PFSK-1 (cell line): ENCODE results near the gene HOXC11.

Experiments
- FOXP2 ChIP-seq: optimal IDR thresholded peaks from 2 replicates; pipeline ENCODE3; 2011; ENCODE audit warnings: borderline replicate concordance, control low read depth, inconsistent platforms; ENCODE audit not compliant: insufficient read depth; ENCODE audit errors: extremely low read length, extremely low read depth
- POLR2AphosphoS5 ChIP-seq: IDR thresholded peaks from 2 replicates; pipeline ENCODE4 v1.6.1; 2012; ENCODE audit warnings: low read depth, mild to moderate bottlenecking, control low read depth, low read length, moderate library complexity
- REST ChIP-seq, 2 experiments: IDR thresholded peaks; 2 replicates each; pipeline versions ENCODE4 v1.6.1 to v1.8.0; 2011 to 2012; ENCODE audit warnings: low read depth in 2 of 2, low read length in 2 of 2, control low read depth in 1 of 2, inconsistent platforms in 1 of 2, mild to moderate bottlenecking in 1 of 2, moderate library complexity in 1 of 2; ENCODE audit not compliant: insufficient read depth in 1 of 2
- SIN3A ChIP-seq: IDR thresholded peaks from 2 replicates; pipeline ENCODE4 v1.6.1; 2012; ENCODE audit warnings: mild to moderate bottlenecking, low read length, moderate library complexity, borderline replicate concordance; ENCODE audit not compliant: insufficient read depth
- TAF1 ChIP-seq: IDR thresholded peaks from 2 replicates; pipeline ENCODE4 v1.6.1; 2012; ENCODE audit warnings: low read length, control low read depth, borderline replicate concordance; ENCODE audit not compliant: insufficient read depth

Gene HOXC11

GRCh38 chr12:53998110-53998899 is 25.4 kb downstream of the HOXC11 start:
- TF ChIP-seq POLR2AphosphoS5, result no peak
- TF ChIP-seq TAF1, result no peak
- no peak for TF ChIP-seq REST (IDR thresholded peaks at IDR 0.05; ENCODE audit: insufficient read depth in 1 of 2, low read depth in 2 of 2, low read length in 2 of 2)
- no peak for TF ChIP-seq FOXP2
- TF ChIP-seq SIN3A, result no peak

GRCh38 chr12:53998900-53999236 is 25.9 kb downstream of the HOXC11 start:
- TF ChIP-seq FOXP2 (no peak), POLR2AphosphoS5 (no peak), REST (IDR thresholded peaks at IDR 0.05; ENCODE audit: insufficient read depth in 1 of 2, low read depth in 2 of 2, low read length in 2 of 2) (no peak), TAF1 (no peak), SIN3A (no peak)

DNA sequence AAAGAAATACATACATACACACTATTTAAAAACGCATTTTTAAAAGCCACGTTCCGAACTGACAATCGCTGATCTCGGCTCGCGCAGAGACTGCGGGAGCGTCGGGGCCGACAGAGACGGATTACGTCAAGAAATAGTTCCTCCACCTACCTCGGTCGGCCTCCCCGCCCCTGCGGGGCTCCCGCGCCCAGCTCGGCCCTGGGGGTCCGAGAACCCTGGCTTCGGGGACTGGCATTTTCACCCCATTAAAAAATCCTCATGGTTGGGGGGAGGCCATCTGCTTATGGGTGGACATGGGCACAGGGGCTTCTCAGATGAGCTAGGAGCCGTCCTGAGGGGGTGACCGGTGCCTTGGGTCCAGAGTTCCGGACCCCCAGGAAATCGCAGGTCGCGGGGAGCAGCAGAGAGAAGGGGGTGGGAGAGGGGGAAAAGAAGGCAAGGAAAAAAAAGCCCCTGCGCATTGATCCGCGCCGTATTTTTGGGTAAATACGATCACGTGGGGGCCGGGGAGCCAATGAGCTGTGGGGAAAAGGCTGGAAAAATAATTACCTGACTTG is 26.7 kb downstream of the HOXC11 start:
- TF ChIP-seq TAF1 (no peak), POLR2AphosphoS5 (no peak), REST (IDR thresholded peaks at IDR 0.05; ENCODE audit: insufficient read depth in 1 of 2, low read depth in 2 of 2, low read length in 2 of 2) (no peak), SIN3A (no peak), FOXP2 (no peak)

DNA sequence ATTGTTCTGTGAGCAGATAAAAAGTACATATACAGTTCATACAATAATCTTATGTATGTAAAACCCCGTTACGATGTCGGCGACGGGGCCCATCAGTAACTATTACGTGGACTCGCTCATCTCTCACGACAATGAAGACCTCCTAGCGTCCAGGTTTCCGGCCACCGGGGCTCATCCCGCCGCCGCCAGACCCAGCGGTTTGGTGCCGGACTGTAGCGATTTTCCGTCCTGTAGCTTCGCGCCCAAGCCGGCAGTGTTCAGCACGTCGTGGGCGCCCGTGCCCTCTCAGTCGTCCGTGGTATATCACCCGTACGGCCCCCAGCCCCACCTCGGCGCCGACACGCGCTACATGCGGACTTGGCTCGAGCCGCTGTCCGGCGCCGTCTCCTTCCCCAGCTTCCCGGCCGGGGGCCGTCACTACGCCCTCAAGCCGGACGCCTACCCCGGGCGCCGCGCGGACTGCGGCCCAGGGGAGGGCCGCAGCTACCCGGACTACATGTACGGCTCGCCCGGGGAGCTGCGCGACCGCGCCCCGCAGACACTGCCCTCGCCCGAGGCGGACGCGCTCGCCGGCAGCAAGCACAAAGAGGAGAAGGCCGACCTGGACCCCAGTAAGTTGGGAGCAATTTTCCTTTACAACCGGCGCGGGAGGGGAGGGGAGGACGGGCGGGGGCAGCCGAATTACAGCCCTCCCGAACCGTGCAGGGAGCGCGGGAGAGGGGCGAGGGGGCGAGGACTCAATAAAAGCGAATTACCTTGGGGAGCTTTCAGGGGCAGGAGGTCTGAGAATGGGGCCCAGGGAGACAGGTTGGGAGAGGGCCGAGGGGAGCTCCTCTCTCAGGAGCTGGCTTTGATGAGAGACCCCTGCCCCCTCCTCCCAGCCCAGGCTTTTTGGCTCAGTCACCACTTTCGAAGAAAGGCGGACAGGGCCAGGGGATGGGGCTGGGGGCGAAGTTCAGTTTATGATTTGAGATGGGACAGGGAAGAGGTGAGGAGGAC is 27.5 kb downstream of the HOXC11 start, which contains the start of gene HOXC9:
TSS of gene HOXC9 (plus strand) at position 46 of the 999 bp plus-strand sequence. CDS start at position 74, 28 bp downstream.
- peak; percentile 21 for TF ChIP-seq FOXP2
- TF ChIP-seq REST (IDR thresholded peaks at IDR 0.05; ENCODE audit: insufficient read depth in 1 of 2, low read depth in 2 of 2, low read length in 2 of 2), result no peak
